HG02642 (cell line): ENCODE measurements around the gene PXMP4.

Experiments used
- ATAC-seq: cut with Tn5 transposase; IDR thresholded peaks from one replicate; pipeline ENCODE4 v1.9.1; 2021; ENCODE audit warnings: mild to moderate bottlenecking; ENCODE audit not compliant: unreplicated experiment, poor library complexity

Gene PXMP4

DNA sequence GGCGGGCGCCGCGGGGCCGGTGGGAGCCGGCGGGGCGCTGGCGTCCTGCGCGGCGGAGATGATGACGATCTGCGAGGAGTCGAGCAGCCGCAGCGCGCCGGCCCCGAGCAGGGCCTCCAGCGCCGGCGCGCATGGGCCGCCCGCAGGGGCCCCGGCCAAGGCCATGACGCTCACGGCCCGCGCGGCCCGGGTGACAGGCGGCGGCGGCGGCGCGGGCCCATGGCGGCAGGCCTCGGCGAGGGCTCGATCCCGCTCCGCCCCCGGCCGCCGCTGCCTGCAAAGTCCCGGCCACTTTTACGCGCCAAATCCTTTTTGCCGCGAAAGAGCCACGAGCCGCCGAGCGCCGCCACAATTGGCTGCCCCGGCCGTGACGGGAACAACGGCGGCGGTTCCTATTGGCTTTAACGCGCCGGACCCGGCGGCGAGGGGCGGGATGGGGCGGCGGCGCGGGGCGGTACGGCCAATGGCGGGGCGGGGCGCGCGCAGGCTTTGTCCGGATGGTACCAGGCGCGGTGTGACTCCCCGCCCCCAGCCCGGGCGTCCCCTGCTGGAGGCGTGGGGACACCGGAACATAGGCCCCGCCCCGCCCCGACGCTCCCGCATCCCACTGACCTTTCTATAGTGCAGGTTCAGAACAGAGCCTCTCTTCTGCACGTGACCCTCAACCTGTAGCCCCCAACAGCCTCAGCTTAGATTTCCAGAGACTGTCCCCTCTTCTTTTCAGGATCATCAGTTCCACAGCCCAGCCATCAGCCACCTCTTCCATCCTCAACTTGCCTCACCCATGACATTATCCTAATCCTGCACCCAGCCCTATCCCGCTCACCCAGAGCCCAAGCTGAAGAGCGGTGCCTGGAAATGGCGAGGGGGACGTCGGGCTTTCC, 33.8 kb downstream of the PXMP4 start, which contains the start of gene E2F1:
Gene E2F1, minus strand, starts transcription at position 286 of the 884 bp plus-strand sequence. Its CDS starts 121 bp downstream, at position 165.
- peak; percentile 86 for ATAC-seq

GRCh38 chr20:33685328-33686099, 34.6 kb downstream of the PXMP4 start:
- peak; percentile 40 for ATAC-seq

GRCh38 chr20:33684533-33685327, 35.4 kb downstream of the PXMP4 start:
- ATAC-seq = no peak

DNA sequence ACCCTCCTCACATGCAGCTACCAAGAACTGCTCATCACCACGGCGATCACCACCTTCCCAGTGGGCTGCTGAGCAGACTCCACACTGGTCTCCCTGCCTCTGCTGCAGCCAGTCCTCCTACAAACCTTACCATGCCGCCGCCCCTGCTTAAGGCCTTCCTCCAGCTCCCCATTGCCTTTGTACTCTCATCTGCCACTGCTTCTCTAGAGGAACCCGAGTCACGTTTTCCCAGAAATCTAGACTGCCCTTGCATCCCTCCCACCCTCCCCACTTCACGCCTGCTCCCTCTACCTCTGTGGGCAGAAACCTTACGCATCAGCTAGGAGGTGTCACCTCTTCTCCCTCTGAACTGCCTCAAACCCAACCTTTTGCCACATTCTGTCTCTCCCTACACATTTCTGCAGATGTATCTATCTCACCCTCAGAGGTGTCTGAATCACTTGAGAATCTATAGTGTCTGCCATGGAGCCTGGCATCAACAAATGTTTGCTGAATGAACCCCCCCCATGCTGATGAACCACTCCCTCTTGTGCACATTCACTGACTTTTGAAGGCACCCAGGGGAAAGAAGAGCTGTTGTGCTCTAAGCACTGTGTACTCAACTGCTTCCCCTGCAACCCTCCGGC, 38.3 kb downstream of the PXMP4 start:
- no peak for ATAC-seq

GRCh38 chr20:33681288-33681687, 38.8 kb downstream of the PXMP4 start:
- no peak for ATAC-seq

GRCh38 chr20:33680686-33681085, 39.4 kb downstream of the PXMP4 start:
- ATAC-seq = no peak

- peak; percentile 70 for ATAC-seq
These were observed 40.2 kb downstream of the PXMP4 start for GRCh38 chr20:33679758-33680485.

GRCh38 chr20:33677991-33678702, 42.0 kb downstream of the PXMP4 start:
- ATAC-seq = no peak

DNA sequence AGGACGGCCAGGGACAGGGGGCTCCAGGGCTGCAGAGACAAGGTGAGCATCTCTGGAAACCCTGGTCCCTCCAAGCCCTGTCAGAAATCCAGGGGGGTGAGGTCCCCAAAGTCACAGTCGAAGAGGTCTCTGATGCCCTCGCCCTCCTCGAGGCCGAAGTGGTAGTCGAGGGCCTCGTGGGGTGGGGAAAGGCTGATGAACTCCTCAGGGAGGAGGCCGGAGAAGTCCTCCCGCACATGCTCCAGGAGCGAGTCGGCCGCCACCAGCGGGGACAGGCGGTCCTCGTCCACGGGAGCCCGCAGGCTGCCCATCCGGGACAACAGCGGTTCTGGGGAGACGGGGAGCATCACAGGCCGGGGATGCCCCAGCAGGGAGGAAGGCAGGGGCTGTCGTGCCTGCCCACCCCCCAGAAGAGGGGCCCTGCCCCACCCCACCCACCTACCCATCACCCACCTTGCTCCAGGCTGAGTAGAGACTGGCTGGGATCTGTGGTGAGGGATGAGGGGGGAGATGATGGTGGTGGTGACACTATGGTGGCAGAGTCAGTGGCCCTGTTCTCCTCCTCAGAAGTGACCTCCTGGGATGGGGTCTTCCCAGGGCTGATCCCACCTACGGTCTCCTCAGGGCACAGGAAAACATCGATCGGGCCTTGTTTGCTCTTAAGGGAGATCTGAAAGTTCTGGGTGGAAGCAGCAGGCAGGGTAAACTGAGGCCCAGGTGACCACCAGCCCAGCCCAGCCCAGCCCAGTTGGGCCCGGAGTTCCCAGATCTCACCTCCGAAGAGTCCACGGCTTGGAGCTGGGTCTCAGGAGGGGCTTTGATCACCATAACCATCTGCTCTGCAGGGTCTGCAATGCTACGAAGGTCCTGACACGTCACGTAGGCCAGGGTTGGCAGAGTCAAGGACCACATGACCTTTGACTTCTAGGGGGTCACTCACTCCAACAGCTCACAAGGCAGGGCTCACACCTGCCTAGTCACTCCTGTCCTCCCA, 43.2 kb downstream of the PXMP4 start:
- no peak for ATAC-seq

DNA sequence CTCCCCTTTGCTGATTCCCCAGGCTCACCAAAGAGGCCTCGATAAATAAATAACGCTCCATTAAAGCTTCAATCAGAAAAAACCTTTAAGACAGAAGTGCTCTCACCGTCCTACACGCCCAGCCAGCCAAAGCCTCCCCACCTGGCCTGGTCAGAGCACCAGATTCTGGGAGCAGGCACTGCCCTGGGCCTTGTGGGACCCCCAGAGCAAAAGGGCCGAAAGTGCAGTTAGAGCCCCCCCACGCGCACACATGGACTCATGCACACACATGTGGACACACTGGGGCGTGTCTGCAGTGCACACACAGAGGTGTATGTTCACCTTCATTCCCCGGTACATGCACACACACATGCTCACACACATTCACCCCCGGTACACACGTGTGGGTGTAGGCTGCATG, 44.0 kb downstream of the PXMP4 start:
- no peak for ATAC-seq

GRCh38 chr20:33675136-33675959, 44.8 kb downstream of the PXMP4 start:
- ATAC-seq = no peak

GRCh38 chr20:33674294-33675135, 45.6 kb downstream of the PXMP4 start, which contains the start of gene NECAB3:
Gene NECAB3, minus strand, starts transcription at chr20:33674428. Its CDS starts 76 bp downstream, at chr20:33674352.
- peak; percentile 55 for ATAC-seq

DNA sequence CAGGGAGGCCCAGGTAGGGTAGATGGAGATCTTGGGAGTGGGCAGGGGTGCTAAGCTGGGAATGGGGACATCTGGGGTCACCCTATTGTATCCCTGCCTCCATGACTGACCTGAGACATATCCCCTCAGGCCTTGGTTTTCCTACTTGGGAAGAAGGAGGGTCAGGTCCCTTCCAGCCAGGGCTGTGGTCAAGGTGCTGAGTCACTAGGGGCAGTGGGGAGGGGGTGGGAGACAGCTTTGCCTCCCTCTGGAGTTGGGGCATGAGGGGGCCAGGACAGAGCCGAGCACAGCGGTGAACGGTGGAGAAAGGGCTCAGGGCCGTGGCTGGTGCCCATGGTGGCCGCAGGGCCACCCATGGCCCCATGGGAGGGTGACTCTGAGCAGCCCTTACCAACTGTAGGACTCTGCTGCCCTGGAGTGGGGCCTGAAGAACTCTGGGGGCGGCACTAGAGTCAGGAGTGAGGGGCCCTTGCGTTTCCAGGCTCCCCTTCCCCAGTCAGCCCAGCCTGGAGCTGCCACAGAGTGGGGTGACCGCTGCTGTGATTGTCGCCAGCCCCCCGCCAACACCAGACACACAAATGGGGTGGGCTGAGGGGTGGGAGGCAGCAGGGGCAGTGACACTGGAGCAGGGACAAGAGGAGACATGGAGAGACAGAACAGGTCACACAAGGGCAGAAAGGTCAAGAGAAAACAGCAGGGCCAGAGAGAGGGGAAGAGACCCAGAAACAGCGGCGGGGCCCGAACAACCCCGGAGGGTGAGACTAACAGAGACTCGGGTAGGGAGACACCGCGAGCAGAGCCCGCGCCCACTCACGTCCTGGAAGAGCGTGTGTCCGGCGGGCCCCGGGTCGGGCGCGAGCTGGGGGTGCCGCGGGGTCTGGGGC, 46.5 kb downstream of the PXMP4 start:
- no peak for ATAC-seq

- no peak for ATAC-seq
These were observed 47.0 kb downstream of the PXMP4 start for GRCh38 chr20:33673114-33673409.
